Activated CD4-positive, alpha-beta T cell treated with anti-CD3 and anti-CD28 coated beads, Interleukin-2, amount 50 U/mL, for 24 hours (primary cell): ENCODE results near the gene KIAA1671.
"Not testable (repeated sequence)": the region's sequence is repeated elsewhere in the genome, so short reads cannot be mapped to it uniquely, and the experiment has no call there.

Source experiments
- DNase-seq, 2 donors: peaks; one replicate each; pipeline ENCODE4 v3.0.0-alpha.2; 2020; ENCODE audit warnings: low read depth in 1 of 2, low spot score in 1 of 2

Gene KIAA1671

GRCh38 chr22:24951942-24952836 is at the start of gene KIAA1671:
TSS of gene KIAA1671 (plus strand) at chr22:24952716. CDS start at chr22:25028000, 75,284 bp downstream.
- peak; percentile 78 to 81 for DNase-seq

- no peak for DNase-seq
These were observed 46.6 kb upstream of the KIAA1671 start for GRCh38 chr22:24905909-24906308.

- DNase-seq, result not testable (repeated sequence)
These were observed 45.4 kb upstream of the KIAA1671 start for GRCh38 chr22:24907101-24907500.

GRCh38 chr22:24920029-24920428 is 32.5 kb upstream of the KIAA1671 start:
- DNase-seq, result no peak

- DNase-seq, result no peak
These were observed 26.7 kb upstream of the KIAA1671 start for GRCh38 chr22:24925586-24926427.

GRCh38 chr22:24926428-24926725 is 26.1 kb upstream of the KIAA1671 start:
- no peak for DNase-seq

- DNase-seq, result no peak
These were observed 25.5 kb upstream of the KIAA1671 start for GRCh38 chr22:24926849-24927579.

- no peak for DNase-seq
These were observed 24.2 kb upstream of the KIAA1671 start for GRCh38 chr22:24928322-24928721.

GRCh38 chr22:24930678-24931077 is 21.8 kb upstream of the KIAA1671 start:
- no peak for DNase-seq

GRCh38 chr22:24935771-24936483 is 16.6 kb upstream of the KIAA1671 start:
- DNase-seq, result no peak

- no peak for DNase-seq
These were observed 15.4 kb upstream of the KIAA1671 start for GRCh38 chr22:24937114-24937513.

- peak in 1 of 2 donors; percentile 27 for DNase-seq
These were observed 13.7 kb upstream of the KIAA1671 start for GRCh38 chr22:24938741-24939341.

- DNase-seq, result no peak
These were observed 10.2 kb upstream of the KIAA1671 start for GRCh38 chr22:24942301-24942700.

- no peak for DNase-seq
These were observed 8.1 kb upstream of the KIAA1671 start for GRCh38 chr22:24944217-24944937.

GRCh38 chr22:24945430-24945829 is 7.1 kb upstream of the KIAA1671 start:
- no peak for DNase-seq

- no peak for DNase-seq
These were observed 5.1 kb upstream of the KIAA1671 start for GRCh38 chr22:24947383-24947782.

- no peak for DNase-seq
These were observed 4.6 kb upstream of the KIAA1671 start for GRCh38 chr22:24947881-24948280.

GRCh38 chr22:24948356-24949202 is 3.9 kb upstream of the KIAA1671 start:
- no peak for DNase-seq
